PC-3 (cell line): Measurements from ENCODE around the gene RHOV. TPM values are rescaled to one million over a fixed set of nuclear protein-coding genes. Genes with fewer than 3 reads are reported as not detected.

Experiments used
- ATAC-seq: fragments of 200-7000 bp; cut with Tn5 transposase; 2 replicates; pipeline ENCODE4 v1.9.1; 2020; ENCODE audit warnings: mild to moderate bottlenecking, moderate library complexity
- BruUV-seq: library from RNA; stranded (reverse); fragments of 400-500 nt; replicated peaks from 2 replicates; lab custom pipeline; 2021; lab: Mats Ljungman, UMichigan
- CTCF ChIA-PET: fragments of 300-600 bp; sonication (Branson Sonifier 250); formaldehyde crosslinking; loops from one replicate; lab custom pipeline; 2022; ENCODE audit warnings: antibody characterized with exemption; lab: Charles Lee
- POLR2A ChIA-PET: fragments of 300-600 bp; sonication (Branson Sonifier 250); formaldehyde crosslinking; loops from one replicate; lab custom pipeline; 2022; ENCODE audit warnings: antibody characterized with exemption; ENCODE audit not compliant: unreplicated experiment; lab: Charles Lee
- DNase-seq: peaks from one replicate; pipeline ENCODE4 v3.0.0-alpha.2; 2015
- H2AFZ ChIP-seq: fragments of 300-600 bp; sonication (generic); 2 replicates; pipeline ENCODE4 v1.6.0; 2016; ENCODE audit warnings: antibody characterized with exemption, low read length
- H3F3A ChIP-seq: fragments of 300-600 bp; sonication (generic); one replicate; pipeline ENCODE4 v1.6.0; 2017; ENCODE audit warnings: antibody characterized with exemption, low read length, control low read depth, mild to moderate bottlenecking; ENCODE audit not compliant: unreplicated experiment
- H3K27ac ChIP-seq: fragments of 300-600 bp; sonication (generic); 2 replicates; pipeline ENCODE4 v1.5.1; 2016; ENCODE audit warnings: mild to moderate bottlenecking, low read length
- H3K27me3 ChIP-seq: fragments of 300-600 bp; sonication (generic); 2 replicates; pipeline ENCODE4 v1.6.1; 2016; ENCODE audit warnings: low read length, mixed read lengths
- H3K36me3 ChIP-seq: fragments of 300-600 bp; sonication (generic); 2 replicates; pipeline ENCODE4 v1.6.1; 2016; ENCODE audit warnings: low read depth, mixed run types, low read length, mixed read lengths
- H3K4me1 ChIP-seq: fragments of 300-600 bp; sonication (generic); 2 replicates; pipeline ENCODE4 v1.5.1; 2016; ENCODE audit warnings: low read length; ENCODE audit not compliant: insufficient read depth
- H3K4me2 ChIP-seq: fragments of 300-600 bp; sonication (generic); 2 replicates; pipeline ENCODE4 v1.6.0; 2016; ENCODE audit warnings: low read length
- H3K4me3 ChIP-seq: fragments of 300-600 bp; sonication (generic); 2 replicates; pipeline ENCODE4 v1.5.1; 2016; ENCODE audit warnings: mild to moderate bottlenecking, low read length, mixed read lengths
- H3K79me2 ChIP-seq: fragments of 300-600 bp; sonication (generic); 2 replicates; pipeline ENCODE4 v1.6.1; 2017; ENCODE audit warnings: low read length, mixed read lengths
- H3K9ac ChIP-seq: fragments of 300-600 bp; sonication (generic); 2 replicates; pipeline ENCODE4 v1.6.0; 2016; ENCODE audit warnings: mild to moderate bottlenecking, low read length
- H3K9me2 ChIP-seq: fragments of 300-600 bp; sonication (generic); replicated peaks from 2 replicates; pipeline ENCODE4 v1.6.1; 2016; ENCODE audit warnings: mixed run types, low read length, mixed read lengths
- H3K9me3 ChIP-seq: fragments of 300-600 bp; sonication (generic); 2 replicates; pipeline ENCODE4 v1.6.1; 2016; ENCODE audit warnings: low read length, mixed read lengths
- H4K20me1 ChIP-seq: fragments of 300-600 bp; sonication (generic); 2 replicates; pipeline ENCODE4 v1.6.1; 2016; ENCODE audit warnings: low read length, mixed read lengths
- EZH2 ChIP-seq: fragments of 300-600 bp; sonication (generic); IDR thresholded peaks from one replicate; pipeline ENCODE4 v1.6.1; 2017; ENCODE audit warnings: antibody characterized with exemption, mild to moderate bottlenecking, low read length; ENCODE audit not compliant: unreplicated experiment
- EZH2phosphoT487 ChIP-seq: fragments of 300-600 bp; sonication (generic); IDR thresholded peaks from 2 replicates; pipeline ENCODE4 v1.6.1; 2018; ENCODE audit warnings: mild to moderate bottlenecking, antibody characterized with exemption, low read length, borderline replicate concordance
- intact Hi-C: fragments of 100-400 bp; cut with micrococcal nuclease; formaldehyde crosslinking; loops from 2 replicates; pipeline ENCODE4 v1.9.0; 2023
- total RNA-seq: library from RNA; depleted of rRNA; stranded (reverse); fragments of >200 nt; gene quantifications from 2 replicates; pipeline ENCODE4 v1.2.3, GENCODE V29; 2014
- TF ChIP-seq, protein P1 (sequence below): fragments of 300-600 bp; sonication (generic); conservative IDR thresholded peaks from 2 replicates; pipeline ENCODE4 v1.5.1; 2017; ENCODE audit warnings: antibody characterized with exemption, low read depth, mild to moderate bottlenecking, low read length

RHOV gene
- total RNA-seq, 1 experiment from 2014 or later: 39.5 TPM

- no TSS peak for BruUV-seq
- POLR2A ChIA-PET: interaction anchor here (0.6 to 1.1 kb wide), 4 partner anchors 22 to 625 kb away, joined by 3 to 14 read pairs (median 7); no protein-coding TSS in a partner anchor
- Histone ChIP-seq H3F3A (peaks cover 6% of the 10 kb centered on the region), H3K4me1 (peaks cover 29% of the 10 kb centered on the region), H3K79me2 (peaks cover 4% of the 10 kb centered on the region; the same call in 1 of the 2 replicates), H3K27me3 (no peaks in the 10 kb centered on the region), H4K20me1 (peaks cover 7% of the 10 kb centered on the region; the same call in 1 of the 2 replicates), H3K4me2 (peak overlapping the region; percentile 98), H3K9me3 (no peaks in the 10 kb centered on the region), H3K9me2 (no peaks in the 10 kb centered on the region), H3K36me3 (peaks cover 6% of the 10 kb centered on the region; the same call in 1 of the 2 replicates), H3K27ac (peak overlapping the region; percentile 98), H2AFZ (peak overlapping the region; percentile 72), H3K4me3 (peak overlapping the region; percentile 67), H3K9ac (peak overlapping the region; percentile 88)
- no peak for TF ChIP-seq EZH2
- TF ChIP-seq, protein P1, sequence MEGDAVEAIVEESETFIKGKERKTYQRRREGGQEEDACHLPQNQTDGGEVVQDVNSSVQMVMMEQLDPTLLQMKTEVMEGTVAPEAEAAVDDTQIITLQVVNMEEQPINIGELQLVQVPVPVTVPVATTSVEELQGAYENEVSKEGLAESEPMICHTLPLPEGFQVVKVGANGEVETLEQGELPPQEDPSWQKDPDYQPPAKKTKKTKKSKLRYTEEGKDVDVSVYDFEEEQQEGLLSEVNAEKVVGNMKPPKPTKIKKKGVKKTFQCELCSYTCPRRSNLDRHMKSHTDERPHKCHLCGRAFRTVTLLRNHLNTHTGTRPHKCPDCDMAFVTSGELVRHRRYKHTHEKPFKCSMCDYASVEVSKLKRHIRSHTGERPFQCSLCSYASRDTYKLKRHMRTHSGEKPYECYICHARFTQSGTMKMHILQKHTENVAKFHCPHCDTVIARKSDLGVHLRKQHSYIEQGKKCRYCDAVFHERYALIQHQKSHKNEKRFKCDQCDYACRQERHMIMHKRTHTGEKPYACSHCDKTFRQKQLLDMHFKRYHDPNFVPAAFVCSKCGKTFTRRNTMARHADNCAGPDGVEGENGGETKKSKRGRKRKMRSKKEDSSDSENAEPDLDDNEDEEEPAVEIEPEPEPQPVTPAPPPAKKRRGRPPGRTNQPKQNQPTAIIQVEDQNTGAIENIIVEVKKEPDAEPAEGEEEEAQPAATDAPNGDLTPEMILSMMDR: peak; percentile 85
- intact Hi-C loops: loop anchor here (1.0 to 10.0 kb wide), 8 partner anchors 23 to 208 kb away; partner anchors contain the start of genes CHAC1, DLL4 and INO80
- peak; percentile 98 for DNase-seq
- CTCF ChIA-PET: interaction anchor here (0.5 to 1.7 kb wide), 19 partner anchors 12 to 793 kb away, joined by 3 to 22 read pairs (median 5); partner anchors contain the start of genes CCDC32, DLL4, RHOV and VPS18
- ATAC-seq: peak; percentile 80
Observed at GRCh38 chr15:40906091-40906990, 32.3 kb upstream of the RHOV start.

DNA sequence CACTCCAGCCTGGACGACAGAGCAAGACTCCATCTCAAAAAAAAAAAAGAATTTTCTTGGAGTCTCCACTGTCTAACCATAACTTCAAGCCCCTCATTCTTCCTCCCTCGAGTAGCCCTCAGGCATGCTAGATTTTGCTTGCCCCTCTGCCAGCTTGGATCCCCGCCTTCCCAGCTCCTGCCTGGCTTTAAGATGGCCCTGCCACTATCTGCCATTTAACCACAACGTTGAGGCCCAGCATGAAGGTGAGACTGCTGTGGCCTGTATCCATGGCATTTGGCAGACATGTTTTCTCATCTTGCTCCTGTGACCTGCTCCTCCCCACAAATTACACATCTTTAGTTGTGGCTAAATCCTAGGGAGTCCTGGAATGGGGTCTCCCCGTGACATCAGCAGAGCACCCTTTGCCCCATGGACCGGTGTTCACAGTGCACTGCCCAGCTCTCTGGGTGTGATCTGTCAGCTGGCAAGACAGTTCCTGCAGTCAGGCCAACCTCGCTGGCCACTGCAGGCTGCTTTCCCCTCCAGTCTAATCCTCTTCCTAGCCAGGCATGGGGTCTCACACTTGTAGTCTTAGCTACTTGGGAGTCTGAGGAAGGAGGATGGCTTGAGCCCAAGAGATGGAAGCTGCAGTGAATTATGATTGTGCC lies 30.6 kb upstream of the RHOV start:
- Histone ChIP-seq H3K4me3 (no peak overlapping the region), H2AFZ (no peak overlapping the region), H3K9me2 (no peaks in the 10 kb centered on the region), H3K36me3 (peaks cover 17% of the 10 kb centered on the region; the same call in 1 of the 2 replicates), H3K9me3 (no peaks in the 10 kb centered on the region), H3F3A (peaks cover 6% of the 10 kb centered on the region), H3K9ac (no peak overlapping the region), H3K4me1 (peaks cover 29% of the 10 kb centered on the region), H3K79me2 (peaks cover 18% of the 10 kb centered on the region), H3K4me2 (no peak overlapping the region), H4K20me1 (peaks cover 7% of the 10 kb centered on the region; the same call in 1 of the 2 replicates), H3K27ac (peak overlapping the region; percentile 22; the same call in 1 of the 2 replicates), H3K27me3 (no peaks in the 10 kb centered on the region)
- TF ChIP-seq EZH2 (no peak), EZH2phosphoT487 (no peak)
- TF ChIP-seq, protein P1: no peak
- intact Hi-C loops: loop anchor here (1.0 to 10.0 kb wide), 4 partner anchors 38 to 280 kb away; partner anchors contain the start of gene INO80
- POLR2A ChIA-PET: no interaction called here
- no peak for DNase-seq
- CTCF ChIA-PET: interaction anchor here (0.5 to 2.6 kb wide), 10 partner anchors 10 to 315 kb away, joined by 3 to 17 read pairs (median 6); partner anchors contain the start of genes DLL4 and VPS18
- BruUV-seq: no TSS peak
- no peak for ATAC-seq
